ENCODE data around the gene FGF4. TPM values are rescaled to one million over a fixed set of nuclear protein-coding genes. Genes with fewer than 3 reads are reported as not detected.

Gene FGF4
- total and polyA plus RNA-seq, 12 donors: not detected

GRCh38 chr11:69746752-69747742, 28.1 kb downstream of the FGF4 start:
- no peaks in the 10 kb centered on the region for H3K36me3 ChIP-seq (replicated peaks in 1 of 2)
- no peak for DNase-seq
- intact Hi-C loops (cut with DNase I): no loop called here
- WGBS, 4 donors: 68 to 76% (median 71%) methylated on average over 25 to 29 of the region's 29 CpGs
- H3K27me3 ChIP-seq: no peaks in the 10 kb centered on the region
- H3K9me3 ChIP-seq (replicated peaks in 1 of 3): no peaks in the 10 kb centered on the region
- no peak overlapping the region for H3K4me3 ChIP-seq
- TF ChIP-seq POLR2A (IDR thresholded peaks at IDR 0.05): no peak
- no peak for TF ChIP-seq CTCF (IDR thresholded peaks at IDR 0.05)
- no peaks in the 10 kb centered on the region for H3K4me1 ChIP-seq (replicated peaks in 1 of 2)
- no peak overlapping the region for H3K27ac ChIP-seq

- no peak for DNase-seq
- Histone ChIP-seq H3K27me3 (no peaks in the 10 kb centered on the region), H3K4me1 (replicated peaks in 1 of 2) (no peaks in the 10 kb centered on the region), H3K36me3 (replicated peaks in 1 of 2) (no peaks in the 10 kb centered on the region), H3K4me3 (no peak overlapping the region), H3K27ac (no peak overlapping the region), H3K9me3 (replicated peaks in 1 of 3) (no peaks in the 10 kb centered on the region)
- intact Hi-C loops (cut with DNase I): no loop called here
- TF ChIP-seq POLR2A (IDR thresholded peaks at IDR 0.05) (no peak), CTCF (IDR thresholded peaks at IDR 0.05) (no peak)
- 63 to 75% (median 71%) methylated on average over 7 to 8 of the region's 8 CpGs for WGBS, 4 donors
Observed at GRCh38 chr11:69746140-69746539, 29.0 kb downstream of the FGF4 start.

- Histone ChIP-seq H3K4me3 (no peak overlapping the region), H3K27ac (no peak overlapping the region)
- WGBS, 4 donors: 79 to 93% (median 83%) methylated on average over 8 to 10 of the region's 10 CpGs
Observed at GRCh38 chr11:69745201-69745600, 29.9 kb downstream of the FGF4 start.

More at GRCh38 chr11:69745201-69745600, 29.9 kb downstream of the FGF4 start:
- Histone ChIP-seq H3K27me3 (no peaks in the 10 kb centered on the region), H3K9me3 (replicated peaks in 1 of 3) (no peaks in the 10 kb centered on the region), H3K4me1 (replicated peaks in 1 of 2) (no peaks in the 10 kb centered on the region), H3K36me3 (replicated peaks in 1 of 2) (no peaks in the 10 kb centered on the region)
- TF ChIP-seq POLR2A (IDR thresholded peaks at IDR 0.05) (no peak), CTCF (IDR thresholded peaks at IDR 0.05) (no peak)
- DNase-seq: no peak
- intact Hi-C loops (cut with DNase I): no loop called here
